ENCODE measurements around the gene NACC1. TPM values are rescaled to one million over a fixed set of nuclear protein-coding genes. Genes with fewer than 3 reads are reported as not detected.
"Not testable (repeated sequence)": the region's sequence is repeated elsewhere in the genome, so short reads cannot be mapped to it uniquely, and the experiment has no call there.

The NACC1 gene
- total RNA-seq, 1 donor from 2014 or later = 99.4 TPM

GRCh38 chr19:13169769-13170168 lies 51.7 kb downstream of the NACC1 start:
- H3K9me3 Mint-ChIP-seq = no peaks in the 10 kb centered on the region
- H3K27ac Mint-ChIP-seq (ENCODE audit: unreplicated experiment) = no peak overlapping the region
- no peaks in the 10 kb centered on the region for H3K36me3 Mint-ChIP-seq (ENCODE audit: low read depth)
- no peaks in the 10 kb centered on the region for H3K27me3 Mint-ChIP-seq (ENCODE audit: low read depth)
- no peak for DNase-seq (ENCODE audit: low read depth, low spot score)
- no peak for TF ChIP-seq CTCF (conservative IDR thresholded peaks at IDR 0.05)
- H3K4me1 Mint-ChIP-seq = peaks cover 39% of the 10 kb centered on the region
- H3K4me3 Mint-ChIP-seq = no peak overlapping the region

DNA sequence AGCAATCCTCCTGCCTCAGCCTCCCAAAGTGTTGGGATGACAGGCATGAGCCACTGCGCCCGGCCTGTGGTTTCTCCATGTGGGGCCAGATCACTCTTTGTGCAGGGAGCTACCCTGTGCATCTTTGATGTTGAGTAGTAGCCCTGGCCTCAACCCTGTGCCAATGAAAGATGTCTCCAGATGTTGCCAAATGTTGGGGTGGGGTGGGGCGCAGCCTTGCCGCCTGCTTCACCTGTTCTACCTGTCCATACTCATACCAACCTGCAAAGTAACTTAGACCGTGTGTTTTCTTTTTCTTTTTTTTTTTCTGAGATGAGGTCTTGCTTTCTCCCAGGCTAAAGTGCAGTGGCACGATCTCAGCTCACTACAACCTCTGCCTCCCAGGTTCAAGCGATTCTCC lies 53.1 kb downstream of the NACC1 start:
- Mint-ChIP-seq H3K9me3 (no peaks in the 10 kb centered on the region), H3K27ac (ENCODE audit: unreplicated experiment) (no peak overlapping the region), H3K4me3 (no peak overlapping the region), H3K36me3 (ENCODE audit: low read depth) (no peaks in the 10 kb centered on the region), H3K27me3 (ENCODE audit: low read depth) (no peaks in the 10 kb centered on the region), H3K4me1 (peaks cover 31% of the 10 kb centered on the region)
- no peak for DNase-seq (ENCODE audit: low read depth, low spot score)
- no peak for TF ChIP-seq CTCF (conservative IDR thresholded peaks at IDR 0.05)

GRCh38 chr19:13172346-13173138 lies 54.5 kb downstream of the NACC1 start:
- H3K4me1 Mint-ChIP-seq = peaks cover 20% of the 10 kb centered on the region
- H3K4me3 Mint-ChIP-seq = no peak overlapping the region
- no peaks in the 10 kb centered on the region for H3K36me3 Mint-ChIP-seq (ENCODE audit: low read depth)
- TF ChIP-seq CTCF (conservative IDR thresholded peaks at IDR 0.05) = no peak
- DNase-seq (ENCODE audit: low read depth, low spot score) = no peak
- H3K27me3 Mint-ChIP-seq (ENCODE audit: low read depth) = no peaks in the 10 kb centered on the region
- no peaks in the 10 kb centered on the region for H3K9me3 Mint-ChIP-seq
- peak overlapping the region; percentile 12 for H3K27ac Mint-ChIP-seq (ENCODE audit: unreplicated experiment)

DNA sequence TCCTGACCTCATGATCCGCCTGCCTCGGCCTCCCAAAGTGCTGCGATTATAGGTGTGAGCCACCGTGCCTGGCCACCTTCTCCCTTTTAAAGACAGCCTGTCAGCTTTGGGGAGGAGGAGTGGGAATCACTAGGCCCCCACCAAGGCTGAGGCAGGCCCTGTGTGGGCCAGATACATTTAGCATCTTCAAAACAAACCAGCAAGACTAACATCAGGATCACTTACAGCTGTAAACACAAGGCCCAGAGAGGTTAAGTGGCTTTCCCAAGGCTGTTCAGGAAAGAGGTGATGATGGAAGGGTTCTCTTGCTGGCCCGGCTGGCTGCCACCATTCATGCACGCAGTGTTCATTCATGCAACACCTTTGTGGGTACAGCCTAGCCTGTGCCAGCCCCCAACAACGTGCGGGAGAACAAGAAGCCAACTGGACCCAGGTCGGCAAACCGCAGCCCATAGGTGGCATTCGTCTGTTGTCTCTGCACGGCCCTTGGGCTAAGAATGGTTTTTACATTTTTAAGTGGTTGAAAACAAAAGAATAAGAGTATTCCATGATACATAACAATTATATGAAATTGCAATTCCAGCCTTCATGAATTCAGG lies 55.2 kb downstream of the NACC1 start:
- Mint-ChIP-seq H3K27ac (ENCODE audit: unreplicated experiment) (no peak overlapping the region), H3K4me1 (peaks cover 15% of the 10 kb centered on the region), H3K9me3 (no peaks in the 10 kb centered on the region), H3K27me3 (ENCODE audit: low read depth) (no peaks in the 10 kb centered on the region), H3K4me3 (no peak overlapping the region), H3K36me3 (ENCODE audit: low read depth) (no peaks in the 10 kb centered on the region)
- no peak for DNase-seq (ENCODE audit: low read depth, low spot score)
- no peak for TF ChIP-seq CTCF (conservative IDR thresholded peaks at IDR 0.05)

DNA sequence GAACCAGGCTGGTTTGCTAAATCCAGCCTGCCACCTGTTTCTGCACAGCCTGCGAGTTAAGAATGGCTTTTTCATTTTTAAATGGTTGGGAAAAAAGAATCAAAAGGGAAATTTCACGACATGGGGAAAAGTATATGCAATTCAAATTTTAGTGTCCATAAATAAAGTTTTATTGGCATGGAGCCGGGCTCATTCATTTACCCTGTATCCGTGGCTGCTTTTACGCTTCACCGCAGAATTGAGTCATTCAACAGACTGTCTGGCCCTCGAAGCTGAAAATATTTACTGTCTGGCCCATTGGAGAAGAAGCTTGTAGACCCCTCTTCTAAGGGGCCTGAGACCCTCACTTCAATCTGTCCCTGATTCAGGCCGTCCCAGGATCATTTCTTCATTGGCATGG lies 58.3 kb downstream of the NACC1 start:
- Mint-ChIP-seq H3K27me3 (ENCODE audit: low read depth) (no peaks in the 10 kb centered on the region), H3K4me1 (peaks cover 6% of the 10 kb centered on the region), H3K36me3 (ENCODE audit: low read depth) (no peaks in the 10 kb centered on the region), H3K4me3 (no peak overlapping the region), H3K27ac (ENCODE audit: unreplicated experiment) (peak overlapping the region; percentile 68), H3K9me3 (no peaks in the 10 kb centered on the region)
- no peak for TF ChIP-seq CTCF (conservative IDR thresholded peaks at IDR 0.05)
- DNase-seq (ENCODE audit: low read depth, low spot score) = no peak

DNA sequence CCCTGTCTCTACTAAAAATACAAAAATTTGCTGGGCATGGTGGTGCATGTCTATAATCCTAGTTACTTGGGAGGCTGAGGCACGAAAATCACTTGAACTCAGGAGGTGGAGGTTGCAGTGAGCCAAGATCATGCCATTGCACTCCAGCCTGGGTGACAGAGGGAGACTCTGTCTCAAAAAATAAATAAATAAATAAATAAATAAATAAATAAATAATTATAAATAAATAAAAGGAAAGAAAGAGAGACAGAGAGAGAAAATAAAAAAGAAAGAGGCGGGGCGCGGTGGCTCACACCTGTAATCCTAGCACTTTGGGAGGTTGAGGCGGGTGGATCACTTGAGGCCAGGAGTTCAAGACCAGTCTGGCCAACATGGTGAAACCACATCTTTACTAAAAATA lies 59.5 kb downstream of the NACC1 start:
- not testable (repeated sequence) for H3K27ac Mint-ChIP-seq (ENCODE audit: unreplicated experiment)

DNA sequence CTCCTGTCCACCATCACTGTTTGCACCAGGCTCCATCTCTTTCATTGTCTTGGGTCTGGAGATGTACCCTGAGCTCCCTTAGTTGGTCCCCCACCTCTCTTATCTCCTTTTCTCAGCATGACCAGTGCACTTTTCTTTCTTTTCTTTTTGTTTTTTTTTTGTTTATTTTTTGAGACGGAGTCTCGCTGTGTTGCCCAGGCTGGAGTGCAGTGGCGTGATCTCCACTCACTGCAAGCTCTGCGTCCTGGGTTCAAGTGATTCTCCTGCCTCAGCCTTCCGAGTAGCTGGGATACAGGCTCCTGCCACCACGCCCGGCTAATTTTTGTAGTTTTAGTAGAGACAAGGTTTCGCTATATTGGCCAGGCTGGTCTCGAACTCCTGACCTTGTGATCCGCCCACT lies 60.2 kb downstream of the NACC1 start:
- not testable (repeated sequence) for H3K27me3 Mint-ChIP-seq (ENCODE audit: low read depth); H3K4me3 Mint-ChIP-seq

More for the DNA sequence above, 59.5 kb downstream of the NACC1 start:
- not testable (repeated sequence) for H3K9me3 Mint-ChIP-seq; DNase-seq (ENCODE audit: low read depth, low spot score); H3K4me1 Mint-ChIP-seq; H3K4me3 Mint-ChIP-seq; H3K36me3 Mint-ChIP-seq (ENCODE audit: low read depth); H3K27me3 Mint-ChIP-seq (ENCODE audit: low read depth)

More for the DNA sequence above, 60.2 kb downstream of the NACC1 start:
- not testable (repeated sequence) for DNase-seq (ENCODE audit: low read depth, low spot score); H3K27ac Mint-ChIP-seq (ENCODE audit: unreplicated experiment); H3K4me1 Mint-ChIP-seq; H3K9me3 Mint-ChIP-seq; H3K36me3 Mint-ChIP-seq (ENCODE audit: low read depth)
